Measurements from ENCODE around the gene TPCN1.

The TPCN1 gene

DNA sequence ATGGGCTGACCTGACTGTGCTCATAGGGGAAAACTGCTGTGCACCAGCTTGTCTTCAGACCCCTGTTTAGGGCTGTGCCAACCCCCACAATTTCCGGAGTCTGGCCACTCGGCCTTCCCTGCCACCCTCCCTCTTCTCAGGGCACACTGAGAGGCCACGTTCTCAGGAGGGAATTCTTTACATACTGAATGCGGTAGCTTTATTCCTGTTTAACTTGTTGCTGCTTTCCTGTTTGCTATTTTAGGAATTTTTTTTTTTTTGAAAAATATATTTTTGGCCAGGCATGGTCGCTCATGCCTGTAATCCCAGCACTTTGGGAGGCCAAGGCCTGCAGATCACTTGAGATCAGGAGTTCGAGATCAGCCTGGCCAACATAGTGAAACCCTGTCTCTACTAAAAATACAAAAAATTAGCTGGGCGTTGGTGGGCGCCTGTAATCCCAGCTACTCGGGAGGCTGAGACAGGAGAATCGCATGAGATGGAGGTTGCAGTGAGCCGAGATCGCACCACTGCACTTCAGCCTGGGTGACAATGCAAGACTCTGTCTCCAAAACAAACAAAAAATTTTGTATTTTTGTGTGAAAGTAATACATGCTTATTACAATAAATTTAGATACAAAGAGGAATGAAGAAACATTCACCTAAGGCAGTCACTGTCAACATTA lies 39.5 kb downstream of the TPCN1 start:
- no peak for DNase-seq (ENCODE audit: low read depth, low spot score)

DNA sequence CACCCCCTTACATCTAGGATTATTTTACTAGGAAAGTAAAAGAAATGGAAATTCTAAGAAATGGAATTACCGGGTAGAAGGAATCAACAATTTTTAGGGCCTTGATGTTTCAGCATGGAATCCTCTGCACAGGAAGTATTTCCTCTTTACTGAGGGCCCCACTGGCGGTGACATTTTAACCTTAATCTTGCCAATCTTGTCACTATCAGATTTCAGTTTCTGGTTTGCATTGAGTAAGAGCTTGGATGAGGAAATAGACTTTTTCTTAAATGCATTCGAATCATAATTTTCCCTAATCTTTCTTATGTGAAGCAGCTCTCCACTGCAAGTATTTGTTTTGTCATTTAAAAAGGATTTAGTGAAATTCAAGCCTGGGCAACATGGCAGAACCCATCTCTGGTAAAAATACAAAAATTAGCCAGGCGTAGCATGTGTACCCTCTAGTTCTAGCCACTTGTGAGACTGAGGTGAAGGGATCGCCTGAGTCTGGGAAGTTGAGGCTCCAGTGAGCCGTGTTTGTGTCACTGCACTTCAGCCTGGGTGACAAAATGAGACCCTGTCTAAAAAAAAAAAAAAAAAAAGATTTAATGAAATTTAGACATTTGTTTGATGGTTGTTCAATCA lies 40.7 kb downstream of the TPCN1 start:
- no peak for DNase-seq (ENCODE audit: low read depth, low spot score)

DNA sequence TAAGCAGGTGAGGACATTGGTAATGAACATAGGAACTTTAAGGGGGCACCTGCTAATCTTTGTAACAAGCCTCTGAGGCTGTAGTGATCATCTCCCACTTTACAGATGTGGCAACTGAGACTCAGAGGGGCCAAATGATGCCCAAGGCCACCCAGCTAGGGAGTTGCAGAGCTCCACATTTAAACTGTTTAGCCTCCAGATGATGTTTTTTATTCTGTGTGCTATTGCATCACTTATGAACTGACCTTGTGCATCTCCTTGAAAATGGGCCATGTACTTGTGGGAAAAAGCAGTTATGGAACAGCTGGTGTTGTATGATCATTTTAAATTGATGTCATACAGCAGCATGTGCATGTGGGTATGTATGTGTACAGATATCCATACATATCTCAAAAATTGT lies 41.4 kb downstream of the TPCN1 start:
- no peak for DNase-seq (ENCODE audit: low read depth, low spot score)

DNA sequence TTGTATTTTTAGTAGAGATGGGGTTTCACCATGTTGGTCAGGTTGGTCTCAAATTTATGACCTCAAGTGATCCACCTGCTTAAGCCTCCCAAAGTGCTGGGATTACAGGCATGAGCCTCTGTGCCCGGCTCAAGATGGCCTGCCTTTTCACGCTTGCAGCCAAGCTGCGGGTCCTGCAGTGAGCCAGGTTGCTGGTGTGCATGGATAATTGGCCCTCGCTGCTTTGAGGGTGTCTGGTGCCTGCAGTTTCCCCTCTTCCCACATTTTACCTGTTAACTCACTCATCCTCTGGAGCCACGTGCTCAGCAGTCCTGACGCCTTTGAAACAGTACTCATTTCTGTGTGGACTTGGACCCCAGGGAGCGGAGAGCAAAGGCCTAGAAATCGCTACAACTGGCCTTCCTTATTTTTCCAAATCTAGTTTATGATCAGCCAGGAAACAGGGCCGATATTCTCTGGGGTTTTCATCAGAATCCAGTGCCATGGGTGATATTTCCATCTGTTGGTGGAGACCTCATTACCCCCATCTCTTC lies 42.2 kb downstream of the TPCN1 start:
- DNase-seq (ENCODE audit: low read depth, low spot score), result no peak

DNA sequence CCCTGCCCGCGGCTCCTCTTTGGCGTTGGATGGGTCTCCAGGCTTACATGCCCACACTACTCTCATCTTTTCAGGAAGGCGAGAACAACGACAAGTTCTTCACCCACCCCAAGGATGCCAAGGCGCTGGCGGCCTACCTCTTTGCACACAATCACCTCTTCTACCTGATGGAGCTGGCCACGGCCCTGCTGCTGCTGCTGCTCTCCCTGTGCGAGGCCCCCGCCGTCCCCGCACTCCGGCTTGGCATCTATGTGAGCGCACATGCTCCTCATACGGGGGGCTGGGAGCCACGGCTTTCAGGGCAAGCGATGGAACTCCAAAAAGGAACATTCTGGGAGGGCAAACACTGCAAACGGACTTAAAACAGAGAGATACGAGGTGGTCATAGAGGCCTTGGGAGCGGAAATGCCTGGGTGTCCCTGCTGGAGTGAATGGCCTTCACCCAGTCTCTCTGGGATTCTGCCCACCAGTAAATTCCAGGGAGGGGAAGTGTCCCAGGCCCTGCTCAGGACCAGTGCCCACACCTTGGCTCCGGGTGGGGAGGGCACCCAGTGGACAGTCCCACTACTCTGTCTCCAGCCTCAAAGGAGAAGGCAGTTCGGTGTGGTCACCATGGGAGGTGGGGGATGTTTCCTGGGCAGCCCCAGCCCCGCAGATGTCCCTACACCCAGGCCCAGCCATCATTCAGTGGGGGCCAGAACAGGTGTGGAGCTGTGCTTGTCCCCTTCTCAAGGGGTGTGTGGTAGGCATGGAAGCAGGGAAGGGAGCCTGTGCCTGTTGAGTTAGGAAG lies 45.0 kb downstream of the TPCN1 start:
- DNase-seq (ENCODE audit: low read depth, low spot score), result no peak

DNA sequence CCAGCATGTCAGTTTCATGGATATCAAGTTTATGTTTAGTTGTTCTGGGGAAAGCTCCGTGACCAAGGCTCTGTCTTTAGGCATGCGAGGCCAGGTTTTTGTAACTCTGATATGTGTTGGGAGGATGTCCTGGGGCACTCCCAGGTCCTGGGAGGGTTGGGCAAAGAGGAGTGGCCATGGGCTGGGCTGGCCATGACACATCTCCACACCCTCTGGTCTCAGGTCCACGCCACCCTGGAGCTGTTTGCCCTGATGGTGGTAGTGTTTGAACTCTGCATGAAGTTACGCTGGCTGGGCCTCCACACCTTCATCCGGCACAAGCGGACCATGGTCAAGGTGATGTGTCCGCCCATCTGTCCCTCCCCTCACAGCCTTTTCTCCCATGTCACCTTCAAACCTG lies 46.4 kb downstream of the TPCN1 start:
- DNase-seq (ENCODE audit: low read depth, low spot score), result no peak

DNA sequence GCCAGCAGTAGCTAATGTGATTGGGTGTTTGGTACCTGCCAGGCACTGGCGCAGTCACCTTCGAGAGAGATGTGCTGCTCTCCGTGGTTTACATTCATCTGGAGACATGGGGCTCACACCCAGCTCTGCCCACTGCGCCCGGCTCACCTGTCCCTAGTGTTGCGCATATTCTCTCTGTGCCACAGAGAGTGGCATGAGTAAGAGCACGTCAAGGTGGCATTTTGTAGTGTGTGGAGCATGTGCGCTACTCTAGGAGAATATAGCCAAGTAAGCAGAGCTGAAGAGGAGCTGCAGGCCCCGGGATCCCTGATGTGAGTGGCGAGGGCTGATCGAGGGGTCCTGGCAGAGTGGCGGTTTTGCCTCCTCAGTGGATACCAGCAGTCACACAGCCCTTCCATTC lies 46.9 kb downstream of the TPCN1 start:
- no peak for DNase-seq (ENCODE audit: low read depth, low spot score)

DNA sequence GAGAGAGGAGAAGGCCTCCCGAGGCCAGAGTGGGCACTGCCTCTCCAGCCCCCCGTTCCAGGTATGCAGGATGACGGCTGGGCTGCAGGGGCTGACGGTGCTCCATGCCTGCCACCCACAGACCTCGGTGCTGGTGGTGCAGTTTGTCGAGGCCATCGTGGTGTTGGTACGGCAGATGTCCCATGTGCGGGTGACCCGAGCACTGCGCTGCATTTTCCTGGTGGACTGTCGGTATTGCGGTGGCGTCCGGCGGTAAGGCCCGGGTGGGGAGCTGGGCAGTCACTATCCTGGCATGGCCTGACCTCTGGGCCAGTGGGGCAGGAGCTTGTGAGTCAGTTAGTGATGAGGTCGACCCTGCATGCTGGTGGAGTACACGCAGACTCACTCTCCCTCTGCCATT lies 47.4 kb downstream of the TPCN1 start:
- no peak for DNase-seq (ENCODE audit: low read depth, low spot score)

DNA sequence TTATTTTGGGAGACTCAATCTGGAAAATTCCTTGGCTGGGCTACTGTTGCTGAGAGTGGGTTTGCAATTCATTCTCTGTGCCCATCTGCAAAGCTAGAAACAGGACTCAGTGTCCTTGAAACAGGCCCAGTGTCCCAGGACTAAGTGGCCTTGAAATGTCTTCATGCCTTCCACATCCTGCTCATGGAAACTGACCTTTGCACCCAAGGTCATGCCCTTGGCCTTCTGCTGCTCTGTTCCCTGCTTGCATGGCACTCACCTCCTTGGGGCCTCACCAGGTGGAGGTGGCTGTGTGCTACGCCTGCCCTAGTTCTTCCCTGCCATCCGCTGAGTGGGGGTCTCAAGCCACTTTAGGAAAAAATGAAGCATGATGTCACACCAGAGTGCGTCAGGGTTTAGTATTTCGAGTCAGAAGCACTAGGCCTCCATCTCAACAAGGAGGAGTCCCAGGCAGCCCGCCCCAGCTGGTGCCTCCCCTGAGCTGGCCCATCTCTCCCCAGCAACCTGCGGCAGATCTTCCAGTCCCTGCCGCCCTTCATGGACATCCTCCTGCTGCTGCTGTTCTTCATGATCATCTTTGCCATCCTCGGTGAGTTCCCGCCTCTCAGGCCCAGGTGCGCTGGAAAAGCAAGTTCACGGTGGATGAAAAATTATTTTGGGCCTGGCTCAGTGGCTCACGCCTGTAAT lies 48.1 kb downstream of the TPCN1 start:
- no peak for DNase-seq (ENCODE audit: low read depth, low spot score)

DNA sequence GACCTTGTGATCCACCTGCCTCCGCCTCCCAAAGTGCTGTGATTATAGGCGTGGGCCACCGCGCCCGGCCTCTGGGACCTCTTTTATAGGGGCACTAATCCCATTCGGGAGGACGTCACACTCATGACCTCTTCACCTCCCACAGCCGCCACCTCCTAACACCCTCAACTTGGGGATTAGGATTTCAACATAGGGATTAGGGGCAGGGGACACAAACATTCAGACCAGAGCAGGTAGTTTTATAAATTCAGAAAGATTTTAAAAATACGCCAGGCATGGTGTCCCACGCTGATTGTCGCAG lies 49.4 kb downstream of the TPCN1 start:
- no peak for DNase-seq (ENCODE audit: low read depth, low spot score)

DNA sequence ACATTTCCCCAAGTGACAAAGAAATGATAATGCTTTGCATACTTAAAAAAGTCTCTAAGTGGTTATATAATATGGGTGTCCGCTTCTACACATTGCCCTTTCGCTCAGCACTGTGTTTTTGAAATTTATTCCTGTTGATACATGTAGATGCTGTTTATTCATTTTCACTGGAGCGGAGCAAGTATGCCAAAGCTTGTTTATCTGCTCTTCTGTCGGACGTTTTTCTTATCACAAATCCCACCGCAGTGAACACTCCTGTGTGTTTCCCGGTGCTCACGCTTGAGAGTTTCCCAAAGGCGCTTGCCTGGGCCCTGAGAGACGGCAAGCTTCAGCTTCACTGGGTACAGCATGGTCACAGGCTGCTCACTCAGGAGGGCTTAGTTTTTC lies 50.2 kb downstream of the TPCN1 start:
- DNase-seq (ENCODE audit: low read depth, low spot score), result no peak

DNA sequence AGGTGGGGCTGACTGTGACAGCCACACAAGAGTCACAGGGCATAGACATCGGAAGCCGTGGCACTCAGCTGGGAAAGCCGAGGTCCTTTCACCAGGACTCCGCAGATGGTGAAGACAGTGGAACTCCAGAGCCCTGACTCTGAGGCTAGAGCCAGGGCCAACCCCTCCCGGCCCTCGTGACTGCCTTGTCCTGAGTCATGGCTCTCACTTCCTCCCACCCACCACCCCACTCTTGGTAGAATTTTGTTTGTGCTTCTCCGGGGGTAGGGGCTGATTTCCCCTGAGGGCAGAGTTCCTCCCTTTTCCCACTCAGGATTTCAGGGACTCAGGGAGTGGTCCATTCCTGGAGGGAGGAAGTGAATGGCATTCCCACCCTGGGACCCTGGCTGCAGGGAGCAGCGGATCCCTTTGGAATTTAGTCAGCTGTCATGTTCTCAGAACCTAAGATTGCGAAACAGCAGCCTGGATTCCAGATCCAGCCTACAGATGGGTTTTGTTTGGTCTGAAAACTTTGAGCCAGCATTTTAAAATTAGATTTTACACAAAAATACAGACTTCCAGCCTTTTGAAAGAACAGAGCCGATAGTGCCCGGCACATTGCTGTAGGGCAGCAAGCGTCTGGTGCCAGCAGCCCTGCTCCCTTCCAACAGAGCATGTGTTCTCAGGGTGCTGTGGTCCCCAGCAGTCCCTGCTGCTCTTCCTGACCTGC lies 50.7 kb downstream of the TPCN1 start:
- no peak for DNase-seq (ENCODE audit: low read depth, low spot score)

DNA sequence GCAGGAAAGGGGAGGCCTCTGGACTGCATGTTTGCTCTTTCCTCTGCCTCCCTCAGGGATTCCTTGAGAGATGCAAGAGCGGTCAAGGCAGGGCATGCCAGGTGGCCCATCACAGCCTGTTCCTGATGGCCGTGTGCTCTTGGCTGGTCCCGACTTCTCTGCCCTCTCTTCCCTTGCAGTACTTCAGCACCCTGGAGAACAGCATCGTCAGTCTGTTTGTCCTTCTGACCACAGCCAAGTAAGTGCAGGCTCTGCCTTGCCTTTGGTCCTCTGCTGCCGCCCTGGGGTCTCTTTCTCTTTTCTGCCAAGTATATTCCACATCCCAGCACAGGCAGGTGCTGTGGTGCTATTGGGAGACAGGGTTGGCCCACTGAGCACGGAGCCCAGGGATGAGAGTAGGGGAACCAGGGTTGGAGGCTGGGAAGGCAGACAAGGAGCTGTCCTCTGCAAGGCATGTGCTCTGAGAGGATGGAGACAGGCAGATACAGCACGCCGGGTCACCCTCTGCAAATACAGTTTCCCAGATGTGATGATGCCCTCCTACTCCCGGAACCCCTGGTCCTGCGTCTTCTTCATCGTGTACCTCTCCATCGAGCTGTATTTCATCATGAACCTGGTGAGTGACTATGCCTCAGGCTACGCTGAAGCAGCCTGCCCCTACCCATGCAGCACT lies 51.9 kb downstream of the TPCN1 start:
- DNase-seq (ENCODE audit: low read depth, low spot score), result no peak

DNA sequence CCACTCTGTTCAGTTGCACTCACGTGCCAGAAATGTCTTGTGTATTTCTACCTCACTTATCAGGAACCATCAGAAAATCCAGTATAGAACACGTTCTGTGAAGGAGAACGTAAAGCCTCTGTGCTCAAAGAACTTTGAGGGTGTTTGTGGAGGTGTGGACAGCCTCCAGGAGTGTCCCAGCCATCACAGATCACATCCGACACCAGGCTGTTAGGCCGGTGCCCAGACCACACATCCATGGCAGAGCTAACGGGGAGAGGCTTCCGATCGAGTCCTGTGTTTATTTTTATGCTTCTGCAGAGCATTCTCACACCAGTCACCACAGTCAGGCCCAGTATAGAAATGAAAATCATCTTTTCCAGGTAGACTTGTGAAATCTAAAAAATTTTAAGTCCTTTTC lies 53.6 kb downstream of the TPCN1 start:
- DNase-seq (ENCODE audit: low read depth, low spot score), result no peak

DNA sequence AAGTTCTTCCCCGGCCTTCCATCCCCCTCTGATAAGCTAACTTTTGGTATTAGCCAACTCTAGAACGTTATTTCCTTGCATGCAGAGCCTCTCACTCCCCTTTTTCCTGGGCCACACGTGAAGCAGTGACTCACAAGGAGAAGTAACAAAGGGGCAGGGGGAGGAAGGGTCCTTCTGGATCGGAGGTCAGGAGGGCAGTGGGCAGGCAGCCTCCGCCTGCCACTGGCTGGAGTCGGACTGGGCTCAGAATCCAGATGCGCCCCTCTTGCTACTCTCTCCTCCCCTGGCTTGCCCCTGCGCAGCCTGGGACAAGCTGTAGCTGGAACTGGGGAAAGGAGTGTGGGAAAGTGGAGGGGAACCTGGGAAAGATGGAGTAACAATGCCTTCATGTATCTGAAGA lies 55.0 kb downstream of the TPCN1 start:
- no peak for DNase-seq (ENCODE audit: low read depth, low spot score)

DNA sequence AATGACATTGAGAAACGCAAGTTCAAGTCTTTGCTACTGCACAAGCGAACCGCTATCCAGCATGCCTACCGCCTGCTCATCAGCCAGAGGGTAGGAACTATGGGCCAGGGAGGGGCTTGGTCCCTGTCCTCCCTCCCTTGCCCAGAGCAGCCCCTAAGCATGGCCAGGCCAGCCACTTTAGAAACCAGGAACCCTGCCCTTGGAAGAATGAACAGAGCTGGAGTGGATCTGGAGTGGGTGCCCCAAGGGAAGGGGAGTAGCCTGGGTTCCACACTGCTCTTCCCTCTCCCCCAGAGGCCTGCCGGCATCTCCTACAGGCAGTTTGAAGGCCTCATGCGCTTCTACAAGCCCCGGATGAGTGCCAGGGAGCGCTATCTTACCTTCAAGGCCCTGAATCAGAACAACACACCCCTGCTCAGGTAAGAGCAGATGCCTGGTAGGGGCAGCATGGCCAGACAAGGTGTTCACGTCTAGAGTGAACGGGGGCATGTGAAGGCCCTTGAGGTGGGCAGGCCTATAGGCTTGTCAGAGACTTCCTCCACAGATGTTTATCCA lies 55.8 kb downstream of the TPCN1 start:
- DNase-seq (ENCODE audit: low read depth, low spot score), result no peak

DNA sequence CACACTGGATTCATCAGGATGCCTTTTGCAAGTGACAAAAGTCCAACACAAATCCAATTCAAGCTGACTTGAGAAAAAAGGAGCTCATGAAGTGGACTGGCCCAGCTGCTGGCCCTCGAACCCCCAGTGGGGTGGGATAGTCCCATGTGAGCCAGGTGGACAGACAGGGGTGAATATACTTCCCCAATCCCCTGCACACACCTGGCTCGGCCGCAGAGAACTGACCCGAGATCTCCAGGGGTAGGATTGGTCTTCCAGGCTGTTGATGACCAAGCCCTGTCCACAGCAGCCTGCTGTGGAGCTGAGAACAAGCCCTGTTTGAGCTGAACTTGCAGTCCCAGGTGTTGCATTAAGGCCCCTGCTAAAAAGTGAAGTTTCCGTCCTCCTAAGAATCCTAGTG lies 56.2 kb downstream of the TPCN1 start:
- DNase-seq (ENCODE audit: low read depth, low spot score), result no peak

DNA sequence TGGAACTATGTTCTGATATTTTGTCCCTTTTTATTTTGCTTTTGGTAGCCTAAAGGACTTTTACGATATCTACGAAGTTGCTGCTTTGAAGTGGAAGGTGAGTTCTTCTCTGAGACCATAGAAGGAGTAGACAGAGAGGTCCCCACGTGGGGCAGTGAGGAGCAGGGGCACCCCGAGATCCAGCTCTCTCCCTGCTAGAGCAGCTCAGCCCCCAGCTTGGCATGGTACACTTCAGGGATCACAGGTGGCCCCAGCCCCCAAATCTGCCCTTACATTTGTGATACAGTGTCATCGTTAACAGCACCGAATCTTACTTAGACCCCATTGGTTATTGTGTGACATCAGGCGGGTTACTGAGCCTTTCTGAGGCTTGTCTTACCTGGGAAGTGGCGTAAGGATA lies 56.9 kb downstream of the TPCN1 start:
- DNase-seq (ENCODE audit: low read depth, low spot score), result no peak

DNA sequence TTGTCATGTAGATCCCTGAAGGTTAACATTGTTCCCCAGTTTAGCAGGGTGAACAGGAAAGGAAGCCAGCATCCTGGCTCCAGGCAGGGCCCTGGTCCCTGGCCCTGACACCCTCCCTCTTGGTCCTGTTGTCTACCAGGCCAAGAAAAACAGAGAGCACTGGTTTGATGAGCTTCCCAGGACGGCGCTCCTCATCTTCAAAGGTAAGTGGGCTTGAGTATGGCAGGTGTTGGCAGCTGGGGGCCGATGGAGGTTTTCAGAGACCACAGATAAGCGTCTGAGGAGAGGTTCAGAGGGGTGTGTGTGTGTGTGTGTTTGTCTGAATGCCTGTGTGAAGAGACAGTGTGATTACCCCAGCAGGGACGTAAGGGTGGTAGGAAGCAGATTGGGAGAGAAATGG lies 57.4 kb downstream of the TPCN1 start:
- no peak for DNase-seq (ENCODE audit: low read depth, low spot score)

DNA sequence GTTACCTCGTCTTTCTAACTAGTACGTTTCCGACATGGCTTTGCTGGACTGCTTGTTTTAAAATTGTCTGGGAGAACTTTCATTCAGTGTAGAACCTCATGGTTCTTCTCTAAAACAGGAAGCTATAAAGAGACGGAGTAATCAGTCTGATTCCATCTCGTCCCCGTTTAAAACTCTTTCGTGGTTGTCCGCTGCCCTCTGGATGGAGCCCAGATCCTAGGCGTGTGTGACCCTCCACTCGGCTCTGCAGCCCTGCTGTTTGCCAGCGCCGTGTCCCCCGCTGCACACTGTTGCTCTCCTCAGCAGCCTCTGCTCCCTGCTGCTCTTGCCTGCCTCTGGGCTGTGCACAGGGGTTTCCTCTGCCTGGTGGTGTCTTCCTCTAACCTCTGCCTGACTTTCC lies 63.5 kb downstream of the TPCN1 start:
- no peak for DNase-seq (ENCODE audit: low read depth, low spot score)
